Adipocyte (in vitro differentiated cells): Measurements from ENCODE around the gene PCK2.

ENCODE experiments used
- DNase-seq: peaks from one replicate; pipeline ENCODE4 v3.0.0-alpha.2; 2015; ENCODE audit warnings: low read depth
- H3K27me3 ChIP-seq: replicated peaks from 2 replicates; pipeline ENCODE4 v1.7.0; 2013; ENCODE audit warnings: mild to moderate bottlenecking, low read length, moderate library complexity; ENCODE audit not compliant: control insufficient read depth, insufficient read depth
- H3K36me3 ChIP-seq: 2 replicates; pipeline ENCODE4 v1.7.0; 2013; ENCODE audit warnings: low read length, mild to moderate bottlenecking, moderate library complexity; ENCODE audit not compliant: control insufficient read depth, insufficient read depth, severe bottlenecking
- H3K4me1 ChIP-seq: 2 replicates; pipeline ENCODE4 v1.7.0; 2013; ENCODE audit warnings: mild to moderate bottlenecking, low read length, moderate library complexity; ENCODE audit not compliant: control insufficient read depth, insufficient read depth
- H3K4me3 ChIP-seq: 2 replicates; pipeline ENCODE4 v1.7.0; 2013; ENCODE audit warnings: mild to moderate bottlenecking, low read length, moderate library complexity
- H3K9ac ChIP-seq: 2 replicates; pipeline ENCODE4 v1.7.0; 2013; ENCODE audit warnings: mild to moderate bottlenecking, low read length, moderate library complexity
- H3K9me3 ChIP-seq: 2 replicates; pipeline ENCODE4 v1.7.0; 2013; ENCODE audit warnings: mild to moderate bottlenecking, low read length, moderate library complexity; ENCODE audit not compliant: control insufficient read depth

Gene PCK2

GRCh38 chr14:24115422-24116127 is 21.5 kb downstream of the PCK2 start:
- Histone ChIP-seq H3K36me3 (peaks cover 31% of the 10 kb centered on the region), H3K27me3 (no peaks in the 10 kb centered on the region), H3K4me3 (peak overlapping the region; percentile 87), H3K9ac (peak overlapping the region; percentile 95), H3K4me1 (peaks cover 15% of the 10 kb centered on the region), H3K9me3 (no peaks in the 10 kb centered on the region)
- DNase-seq, result no peak

- H3K36me3 ChIP-seq, result peaks cover 38% of the 10 kb centered on the region
- no peak overlapping the region for H3K9ac ChIP-seq
- no peaks in the 10 kb centered on the region for H3K9me3 ChIP-seq
- no peaks in the 10 kb centered on the region for H3K27me3 ChIP-seq
- peak overlapping the region; percentile 87 for H3K4me3 ChIP-seq
- peaks cover 15% of the 10 kb centered on the region for H3K4me1 ChIP-seq
- no peak for DNase-seq
These were observed 22.2 kb downstream of the PCK2 start for GRCh38 chr14:24116128-24116814.

- peaks cover 15% of the 10 kb centered on the region for H3K4me1 ChIP-seq
- no peaks in the 10 kb centered on the region for H3K27me3 ChIP-seq
- no peak overlapping the region for H3K4me3 ChIP-seq
- H3K9ac ChIP-seq, result no peak overlapping the region
- no peaks in the 10 kb centered on the region for H3K9me3 ChIP-seq
- peaks cover 45% of the 10 kb centered on the region for H3K36me3 ChIP-seq
- DNase-seq, result no peak
These were observed 23.1 kb downstream of the PCK2 start for GRCh38 chr14:24117179-24117578.

GRCh38 chr14:24119691-24120090 is 25.6 kb downstream of the PCK2 start:
- H3K36me3 ChIP-seq, result peaks cover 57% of the 10 kb centered on the region
- no peaks in the 10 kb centered on the region for H3K9me3 ChIP-seq
- H3K27me3 ChIP-seq, result no peaks in the 10 kb centered on the region
- H3K9ac ChIP-seq, result no peak overlapping the region
- no peak for DNase-seq
- peaks cover 10% of the 10 kb centered on the region for H3K4me1 ChIP-seq
- H3K4me3 ChIP-seq, result no peak overlapping the region

DNA sequence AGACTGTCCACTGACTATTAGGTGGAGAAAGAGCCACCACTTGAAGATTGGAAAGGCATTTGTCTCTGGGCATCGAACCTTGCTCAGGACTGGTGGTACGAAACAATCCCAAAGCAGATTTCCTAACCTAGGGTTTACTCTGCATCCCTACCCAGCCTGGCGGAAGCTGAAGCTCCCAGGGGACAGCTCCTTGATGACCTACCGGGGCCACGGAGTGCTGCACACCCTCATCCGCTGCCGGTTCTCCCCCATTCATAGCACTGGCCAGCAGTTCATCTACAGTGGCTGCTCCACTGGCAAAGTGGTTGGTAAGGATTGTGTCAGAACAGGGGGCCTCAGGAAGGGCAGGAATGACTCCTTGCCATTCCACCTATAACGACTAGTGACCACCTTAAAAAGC is 27.1 kb downstream of the PCK2 start:
- H3K4me3 ChIP-seq, result no peak overlapping the region
- H3K36me3 ChIP-seq, result peaks cover 57% of the 10 kb centered on the region
- no peak overlapping the region for H3K9ac ChIP-seq
- no peak for DNase-seq
- H3K4me1 ChIP-seq, result peaks cover under 1% of the 10 kb centered on the region
- H3K27me3 ChIP-seq, result no peaks in the 10 kb centered on the region
- no peaks in the 10 kb centered on the region for H3K9me3 ChIP-seq

- Histone ChIP-seq H3K27me3 (no peaks in the 10 kb centered on the region), H3K4me1 (no peaks in the 10 kb centered on the region), H3K9me3 (no peaks in the 10 kb centered on the region), H3K4me3 (no peak overlapping the region), H3K9ac (no peak overlapping the region), H3K36me3 (peaks cover 53% of the 10 kb centered on the region)
- no peak for DNase-seq
These were observed 28.3 kb downstream of the PCK2 start for GRCh38 chr14:24122416-24122815.

- DNase-seq, result no peak
- H3K9ac ChIP-seq, result no peak overlapping the region
- no peak overlapping the region for H3K4me3 ChIP-seq
- peaks cover 48% of the 10 kb centered on the region for H3K36me3 ChIP-seq
- H3K9me3 ChIP-seq, result no peaks in the 10 kb centered on the region
- H3K27me3 ChIP-seq, result no peaks in the 10 kb centered on the region
- H3K4me1 ChIP-seq, result no peaks in the 10 kb centered on the region
These were observed 28.8 kb downstream of the PCK2 start for GRCh38 chr14:24122898-24123297.

DNA sequence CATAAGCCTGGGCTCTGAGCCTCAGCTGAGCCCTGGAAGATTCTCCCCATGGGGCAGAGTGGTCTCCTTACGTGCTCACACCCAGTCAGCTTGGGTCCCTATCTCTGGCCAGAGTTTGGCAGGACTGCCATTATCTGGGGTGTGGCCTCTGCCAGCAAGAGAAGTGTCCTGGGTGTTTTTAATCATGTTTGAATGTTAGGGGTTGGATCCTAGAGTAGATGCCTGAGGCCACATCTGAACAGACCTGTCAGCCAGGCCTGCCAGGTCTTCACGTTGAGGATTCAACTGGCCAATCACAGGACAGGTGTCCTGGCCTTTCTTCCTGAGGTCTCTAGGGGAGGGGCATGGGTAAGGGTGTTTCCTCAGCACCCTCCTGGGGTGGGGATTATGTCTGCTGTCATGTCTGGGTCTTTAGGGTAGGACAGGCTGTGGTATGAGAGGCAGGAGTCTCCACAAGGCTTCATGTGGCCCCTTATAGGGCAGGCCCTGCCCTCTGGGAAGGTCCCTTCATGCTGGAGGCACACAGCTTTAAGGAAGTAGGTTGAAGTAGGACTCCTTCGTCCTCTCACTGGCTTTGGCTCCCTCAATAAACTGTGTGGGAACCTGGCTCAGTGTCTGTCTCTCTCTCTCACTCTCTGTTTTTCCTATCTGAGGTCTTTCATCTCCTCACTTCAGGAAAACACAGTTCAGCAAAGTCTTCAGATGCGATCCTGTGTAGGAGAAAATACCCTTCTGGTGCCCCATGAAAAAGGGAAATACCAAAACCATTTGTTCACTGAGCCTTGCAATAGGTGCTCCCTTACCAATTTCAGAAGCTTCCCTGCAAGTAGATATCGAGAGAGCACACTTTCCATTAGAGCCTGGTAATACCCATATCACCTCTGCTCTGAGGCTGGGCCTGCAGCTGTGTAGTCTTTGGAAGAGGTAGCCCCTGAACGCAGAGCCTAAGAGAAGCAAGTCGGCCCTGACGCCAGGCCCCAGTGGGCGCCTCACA is 29.6 kb downstream of the PCK2 start:
- no peak overlapping the region for H3K4me3 ChIP-seq
- H3K27me3 ChIP-seq, result no peaks in the 10 kb centered on the region
- no peaks in the 10 kb centered on the region for H3K9me3 ChIP-seq
- H3K4me1 ChIP-seq, result no peaks in the 10 kb centered on the region
- peaks cover 40% of the 10 kb centered on the region for H3K36me3 ChIP-seq
- DNase-seq, result no peak
- H3K9ac ChIP-seq, result no peak overlapping the region

GRCh38 chr14:24126939-24127338 is 32.8 kb downstream of the PCK2 start:
- no peaks in the 10 kb centered on the region for H3K9me3 ChIP-seq
- H3K4me1 ChIP-seq, result no peaks in the 10 kb centered on the region
- no peak for DNase-seq
- H3K4me3 ChIP-seq, result no peak overlapping the region
- no peaks in the 10 kb centered on the region for H3K27me3 ChIP-seq
- peaks cover 12% of the 10 kb centered on the region for H3K36me3 ChIP-seq
- no peak overlapping the region for H3K9ac ChIP-seq

DNA sequence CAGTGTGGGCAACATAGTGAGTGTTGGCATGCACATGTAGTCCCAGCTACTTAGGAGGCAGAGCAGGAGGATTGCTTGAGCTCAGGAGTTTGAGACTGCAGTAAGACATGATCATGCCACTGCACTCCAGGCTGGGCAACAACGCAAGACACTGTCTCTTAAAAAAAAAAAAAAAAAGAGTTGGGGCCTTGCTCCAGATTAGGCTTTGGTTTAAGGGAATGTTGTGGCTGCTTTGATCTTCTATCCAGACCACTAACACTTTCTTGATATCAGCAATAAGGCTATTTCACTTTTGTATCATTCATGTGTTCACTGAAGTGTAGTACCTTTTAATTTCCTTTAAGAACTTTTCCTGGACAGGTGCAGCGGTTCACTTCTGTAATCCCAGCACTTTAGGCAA is 33.6 kb downstream of the PCK2 start:
- no peak overlapping the region for H3K9ac ChIP-seq
- no peaks in the 10 kb centered on the region for H3K9me3 ChIP-seq
- H3K4me3 ChIP-seq, result no peak overlapping the region
- H3K27me3 ChIP-seq, result no peaks in the 10 kb centered on the region
- no peak for DNase-seq
- H3K36me3 ChIP-seq, result peaks cover 8% of the 10 kb centered on the region
- no peaks in the 10 kb centered on the region for H3K4me1 ChIP-seq

- Histone ChIP-seq H3K4me3 (no peak overlapping the region), H3K4me1 (no peaks in the 10 kb centered on the region), H3K27me3 (no peaks in the 10 kb centered on the region), H3K9me3 (no peaks in the 10 kb centered on the region), H3K36me3 (no peaks in the 10 kb centered on the region), H3K9ac (no peak overlapping the region)
- DNase-seq, result no peak
These were observed 35.4 kb downstream of the PCK2 start for GRCh38 chr14:24129410-24129998.
